H9 (cell line): ENCODE measurements around the gene ANO9. TPM values are rescaled to one million over a fixed set of nuclear protein-coding genes. Genes with fewer than 3 reads are reported as not detected.

Experiments
- DNase-seq: peaks from one replicate; pipeline ENCODE4 v3.0.0-alpha.2; 2017
- H2AFZ ChIP-seq: one replicate; pipeline ENCODE4 v1.6.1; 2013; ENCODE audit warnings: mild to moderate bottlenecking, low read length, control low read depth, moderate library complexity
- H2AK5ac ChIP-seq: 2 replicates; pipeline ENCODE4 v1.6.1; 2013; ENCODE audit warnings: low read length, control low read depth, mixed read lengths; ENCODE audit not compliant: insufficient read length
- H2BK120ac ChIP-seq: one replicate; pipeline ENCODE4 v1.6.1; 2013; ENCODE audit warnings: low read depth, mild to moderate bottlenecking, low read length, control low read depth, inconsistent platforms; ENCODE audit not compliant: poor library complexity, severe bottlenecking
- H2BK12ac ChIP-seq: 2 replicates; pipeline ENCODE4 v1.6.1; 2013; ENCODE audit warnings: low read length, control low read depth, mixed read lengths, low read depth; ENCODE audit not compliant: insufficient read length
- H2BK15ac ChIP-seq: 2 replicates; pipeline ENCODE4 v1.6.1; 2013; ENCODE audit warnings: low read depth, low read length, control low read depth
- H2BK20ac ChIP-seq: one replicate; pipeline ENCODE4 v1.6.1; 2013; ENCODE audit warnings: low read depth, mild to moderate bottlenecking, low read length, control low read depth, inconsistent platforms; ENCODE audit not compliant: poor library complexity, severe bottlenecking
- H2BK5ac ChIP-seq: 2 replicates; pipeline ENCODE4 v1.6.1; 2013; ENCODE audit warnings: low read length, control low read depth, mixed read lengths; ENCODE audit not compliant: insufficient read length
- H3K14ac ChIP-seq: 2 replicates; pipeline ENCODE4 v1.6.1; 2013; ENCODE audit warnings: low read length, control low read depth; ENCODE audit not compliant: insufficient read depth
- H3K18ac ChIP-seq: 2 replicates; pipeline ENCODE4 v1.6.1; 2013; ENCODE audit warnings: low read depth, mild to moderate bottlenecking, mixed read lengths, low read length, control low read depth; ENCODE audit not compliant: insufficient read length
- H3K23ac ChIP-seq: 2 replicates; pipeline ENCODE4 v1.6.1; 2013; ENCODE audit warnings: low read length, control low read depth, mixed read lengths, low read depth; ENCODE audit not compliant: insufficient read length
- H3K23me2 ChIP-seq: 2 replicates; pipeline ENCODE4 v1.6.1; 2013; ENCODE audit warnings: low read depth, mild to moderate bottlenecking, mixed read lengths, low read length, control low read depth; ENCODE audit not compliant: insufficient read length, poor library complexity, severe bottlenecking
- H3K27ac ChIP-seq: 2 replicates; pipeline ENCODE4 v1.5.1; 2013; ENCODE audit warnings: low read length, control low read depth, mixed read lengths, low read depth; ENCODE audit not compliant: insufficient read length
- H3K27me3 ChIP-seq: 2 replicates; pipeline ENCODE4 v1.6.1; 2013; ENCODE audit warnings: low read length, control low read depth, inconsistent platforms; ENCODE audit not compliant: insufficient read depth
- H3K4ac ChIP-seq: 2 replicates; pipeline ENCODE4 v1.6.1; 2013; ENCODE audit warnings: low read depth, mild to moderate bottlenecking, control low read depth, inconsistent platforms, low read length, moderate library complexity
- H3K4me1 ChIP-seq: 2 replicates; pipeline ENCODE4 v1.6.1; 2013; ENCODE audit warnings: low read length, control low read depth, inconsistent platforms; ENCODE audit not compliant: insufficient read depth
- H3K4me2 ChIP-seq: 2 replicates; pipeline ENCODE4 v1.6.1; 2013; ENCODE audit warnings: low read length, control low read depth, mixed read lengths; ENCODE audit not compliant: insufficient read length, insufficient read depth
- H3K56ac ChIP-seq: 2 replicates; pipeline ENCODE4 v1.6.1; 2013; ENCODE audit warnings: low read depth, mild to moderate bottlenecking, mixed read lengths, low read length, control low read depth; ENCODE audit not compliant: insufficient read length
- H3K79me1 ChIP-seq: 2 replicates; pipeline ENCODE4 v1.6.1; 2013; ENCODE audit warnings: low read depth, mild to moderate bottlenecking, moderate library complexity, low read length, control low read depth, inconsistent platforms; ENCODE audit not compliant: insufficient read depth, poor library complexity, severe bottlenecking
- H3K79me2 ChIP-seq: 2 replicates; pipeline ENCODE4 v1.6.1; 2013; ENCODE audit warnings: low read length, control low read depth, inconsistent platforms; ENCODE audit not compliant: insufficient read depth
- H3K9ac ChIP-seq: 2 replicates; pipeline ENCODE4 v1.6.1; 2013; ENCODE audit warnings: low read length, control low read depth, mixed read lengths; ENCODE audit not compliant: insufficient read length; ENCODE audit errors: extremely low read depth
- H3K9me3 ChIP-seq: one replicate; pipeline ENCODE4 v1.6.1; 2013; ENCODE audit warnings: low read depth, low read length, inconsistent platforms; ENCODE audit not compliant: control insufficient read depth
- H3T11ph ChIP-seq: one replicate; pipeline ENCODE4 v1.6.1; 2013; ENCODE audit warnings: mild to moderate bottlenecking, low read length, control low read depth, inconsistent platforms
- H4K20me1 ChIP-seq: one replicate; pipeline ENCODE4 v1.6.1; 2013; ENCODE audit not compliant: control insufficient read depth, insufficient read length, insufficient read depth
- H4K5ac ChIP-seq: 2 replicates; pipeline ENCODE4 v1.6.1; 2013; ENCODE audit warnings: low read depth, mild to moderate bottlenecking, mixed read lengths, low read length, control low read depth; ENCODE audit not compliant: insufficient read length
- H4K8ac ChIP-seq: replicated peaks from 2 replicates; pipeline ENCODE4 v1.6.1; 2013; ENCODE audit warnings: low read length, control low read depth, mixed read lengths, low read depth; ENCODE audit not compliant: insufficient read length
- H4K91ac ChIP-seq: 2 replicates; pipeline ENCODE4 v1.6.1; 2013; ENCODE audit warnings: low read depth, mild to moderate bottlenecking, moderate library complexity, mixed read lengths, low read length, control low read depth; ENCODE audit not compliant: insufficient read length
- H3K27ac Mint-ChIP-seq, 3 experiments: 2 replicates in 2 of 3; 3 replicates in 1 of 3; pipeline ENCODE4 v1.8.0; 2020 to 2021; ENCODE audit warnings: mixed read lengths in 3 of 3, mild to moderate bottlenecking in 1 of 3, moderate library complexity in 1 of 3
- H3K27me3 Mint-ChIP-seq: 2 replicates; pipeline ENCODE4 v1.8.0; 2021; ENCODE audit warnings: low read depth, mild to moderate bottlenecking, moderate library complexity, mixed read lengths
- H3K36me3 Mint-ChIP-seq, 3 experiments: 2 replicates in 2 of 3; 3 replicates in 1 of 3; pipeline ENCODE4 v1.8.0; 2020 to 2021; ENCODE audit warnings: low read depth in 3 of 3, mixed read lengths in 3 of 3; ENCODE audit not compliant: insufficient read depth in 1 of 3
- H3K4me1 Mint-ChIP-seq, 2 experiments: 2 replicates each; pipeline ENCODE4 v1.8.0; 2020; ENCODE audit warnings: mixed read lengths in 2 of 2
- H3K4me3 Mint-ChIP-seq, 2 experiments: 2 replicates in 1 of 2; 3 replicates in 1 of 2; pipeline ENCODE4 v1.8.0; 2020 to 2021; ENCODE audit warnings: mild to moderate bottlenecking in 2 of 2, mixed read lengths in 2 of 2, moderate library complexity in 1 of 2
- H3K9me3 Mint-ChIP-seq, 2 experiments: 2 replicates in 1 of 2; 3 replicates in 1 of 2; pipeline ENCODE4 v1.8.0; 2020; ENCODE audit warnings: mild to moderate bottlenecking in 2 of 2, mixed read lengths in 2 of 2, moderate library complexity in 1 of 2
- CTCF ChIP-seq: fragments of 200-600 bp; sonication (generic); conservative IDR thresholded peaks from 3 replicates; pipeline ENCODE4 v1.8.0; 2021; ENCODE audit warnings: antibody characterized with exemption, mild to moderate bottlenecking
- WGBS: extraction: QIAGEN DNeasy Blood & Tissue Kit; methylation state at CpG from one replicate; pipeline ENCODE4 v1.1.7; 2013; ENCODE audit warnings: missing lambda C conversion rate, low lambda C conversion rate, mixed read lengths; ENCODE audit not compliant: insufficient read length; ENCODE audit errors: extremely low coverage; 5-methylcytosine and 5-hydroxymethylcytosine counted together
- total RNA-seq: library from RNA; stranded (reverse); gene quantifications from 2 replicates; pipeline ENCODE4 v1.2.1, GENCODE V29; 2021

Gene ANO9
- total RNA-seq, 1 experiment from 2014 or later, result 13.1 TPM

GRCh38 chr11:441043-441417, 781 bp downstream of the ANO9 start:
- H3K18ac ChIP-seq, result no peak overlapping the region
- H2BK120ac ChIP-seq, result no peak overlapping the region
- H3K4me1 ChIP-seq, result no peaks in the 10 kb centered on the region
- H4K8ac ChIP-seq, result no peak overlapping the region
- H4K5ac ChIP-seq, result no peak overlapping the region
- no peak overlapping the region for H2BK15ac ChIP-seq
- H3K9me3 Mint-ChIP-seq, result peaks cover 9 to 12% of the 10 kb centered on the region in 2 experiments
- no peak overlapping the region for H3T11ph ChIP-seq
- H4K20me1 ChIP-seq, result no peaks in the 10 kb centered on the region
- DNase-seq, result no peak
- H3K27ac Mint-ChIP-seq, result peak overlapping the region in 1 of 3 experiments; percentile 20; a peak in 1 of 7 replicates
- peaks cover 8 to 15% of the 10 kb centered on the region in 2 experiments for H3K4me1 Mint-ChIP-seq
- H3K4ac ChIP-seq, result no peak overlapping the region
- H3K27me3 ChIP-seq, result no peaks in the 10 kb centered on the region
- no peak overlapping the region for H2AFZ ChIP-seq
- no peak overlapping the region; a peak in 1 of 5 replicates for H3K4me3 Mint-ChIP-seq
- peaks cover 7% of the 10 kb centered on the region for H3K9me3 ChIP-seq
- no peak overlapping the region for H2BK12ac ChIP-seq
- H2BK5ac ChIP-seq, result no peak overlapping the region
- H3K23me2 ChIP-seq, result peaks cover 7% of the 10 kb centered on the region
- no peaks in the 10 kb centered on the region for H3K79me2 ChIP-seq
- no peaks in the 10 kb centered on the region for H3K79me1 ChIP-seq
- WGBS, result no CpG with 5 or more reads among the region's 13 CpGs
- H3K23ac ChIP-seq, result no peak overlapping the region
- H3K9ac ChIP-seq, result no peak overlapping the region
- no peak overlapping the region for H3K4me2 ChIP-seq
- no peak overlapping the region for H2AK5ac ChIP-seq
- H3K36me3 Mint-ChIP-seq, result peaks cover 3 to 12% (median 3%) of the 10 kb centered on the region in 3 experiments
- TF ChIP-seq CTCF, result no peak
- H3K27me3 Mint-ChIP-seq, result peaks cover 14% of the 10 kb centered on the region
- H2BK20ac ChIP-seq, result no peak overlapping the region
- no peak overlapping the region for H3K27ac ChIP-seq
- no peak overlapping the region for H4K91ac ChIP-seq
- H3K56ac ChIP-seq, result no peak overlapping the region
- H3K14ac ChIP-seq, result no peak overlapping the region; the same call in 1 of the 2 replicates
